Effector memory CD8-positive, alpha-beta T cell (primary cell): ENCODE data around the gene DMKN.

Source experiments
- ATAC-seq: fragments of 150-1000 bp; cut with Tn5 transposase; replicated peaks from 2 replicates; pipeline ENCODE4 v1.10.0; 2021; ENCODE audit warnings: mild to moderate bottlenecking, moderate library complexity
- DNase-seq, 3 experiments: peaks; one replicate each; pipeline ENCODE4 v3.0.0; 2021
- H3K27ac Mint-ChIP-seq, 2 donors: one replicate each; pipeline ENCODE4 v1.8.0; 2022; ENCODE audit warnings: mild to moderate bottlenecking in 2 of 2, mixed read lengths in 2 of 2, moderate library complexity in 2 of 2
- H3K27me3 Mint-ChIP-seq, 2 donors: one replicate each; pipeline ENCODE4 v1.8.0; 2022; ENCODE audit warnings: mixed read lengths in 2 of 2
- H3K36me3 Mint-ChIP-seq: one replicate; pipeline ENCODE4 v1.8.0; 2022; ENCODE audit warnings: mild to moderate bottlenecking, moderate library complexity, mixed read lengths; ENCODE audit not compliant: insufficient read depth
- H3K4me1 Mint-ChIP-seq, 2 donors: one replicate each; pipeline ENCODE4 v1.8.0; 2022; ENCODE audit warnings: low read depth in 2 of 2, mixed read lengths in 2 of 2
- H3K4me3 Mint-ChIP-seq, 2 donors: one replicate each; pipeline ENCODE4 v1.8.0; 2022; ENCODE audit warnings: mild to moderate bottlenecking in 2 of 2, mixed read lengths in 2 of 2, moderate library complexity in 2 of 2
- H3K9me3 Mint-ChIP-seq, 2 donors: one replicate each; pipeline ENCODE4 v1.8.0; 2022; ENCODE audit warnings: mixed read lengths in 2 of 2
- total RNA-seq, 9 experiments: gene quantifications; one replicate each; lab custom pipeline; 2026; lab: John Stamatoyannopoulos, UW

The DMKN gene
- 0 to 2.4 (median 0.43) reads per million in 9 experiments for total RNA-seq

GRCh38 chr19:35513628-35514281, at the start of gene DMKN:
Gene DMKN, minus strand, starts transcription at chr19:35513649. Its CDS starts 174 bp downstream, at chr19:35513475.
- no peak for DNase-seq
- Mint-ChIP-seq H3K4me1 (peaks cover 14 to 20% of the 10 kb centered on the region in 2 donors), H3K4me3 (no peak within 1 kb of the TSS), H3K27me3 (peaks cover 29 to 68% of the 10 kb centered on the region in 2 donors), H3K27ac (no peak within 1 kb of the TSS), H3K9me3 (no peaks in the 10 kb centered on the region), H3K36me3 (peaks cover 3% of the 10 kb centered on the region)
- no peak for ATAC-seq

GRCh38 chr19:35562776-35563175, 49.3 kb upstream of the DMKN start:
- peaks cover 44 to 87% of the 10 kb centered on the region in 2 donors for H3K27me3 Mint-ChIP-seq
- DNase-seq (no peak), ATAC-seq (no peak)
- no peak overlapping the region for H3K4me3 Mint-ChIP-seq
- H3K4me1 Mint-ChIP-seq: peaks cover 1 to 4% of the 10 kb centered on the region in 2 donors
- no peaks in the 10 kb centered on the region for H3K36me3 Mint-ChIP-seq
- no peaks in the 10 kb centered on the region for H3K9me3 Mint-ChIP-seq
- H3K27ac Mint-ChIP-seq: no peak overlapping the region

- no peak overlapping the region for H3K27ac Mint-ChIP-seq
- peaks cover 2 to 4% of the 10 kb centered on the region in 2 donors for H3K4me1 Mint-ChIP-seq
- ATAC-seq (no peak), DNase-seq (no peak)
- no peaks in the 10 kb centered on the region for H3K36me3 Mint-ChIP-seq
- no peaks in the 10 kb centered on the region for H3K9me3 Mint-ChIP-seq
- no peak overlapping the region for H3K4me3 Mint-ChIP-seq
- peaks cover 44 to 87% of the 10 kb centered on the region in 2 donors for H3K27me3 Mint-ChIP-seq
These were observed 48.9 kb upstream of the DMKN start for GRCh38 chr19:35562336-35562735.

GRCh38 chr19:35561436-35561835, 48.0 kb upstream of the DMKN start:
- no peak for DNase-seq
- ATAC-seq: no peak
- H3K27me3 Mint-ChIP-seq: peaks cover 44 to 84% of the 10 kb centered on the region in 2 donors
- no peak overlapping the region for H3K27ac Mint-ChIP-seq
- H3K9me3 Mint-ChIP-seq: no peaks in the 10 kb centered on the region
- no peak overlapping the region for H3K4me3 Mint-ChIP-seq
- peaks cover 4% of the 10 kb centered on the region in 2 donors for H3K4me1 Mint-ChIP-seq
- no peaks in the 10 kb centered on the region for H3K36me3 Mint-ChIP-seq

GRCh38 chr19:35560677-35561076, 47.2 kb upstream of the DMKN start:
- no peaks in the 10 kb centered on the region for H3K9me3 Mint-ChIP-seq
- no peak overlapping the region for H3K4me3 Mint-ChIP-seq
- H3K27ac Mint-ChIP-seq: no peak overlapping the region
- no peaks in the 10 kb centered on the region for H3K36me3 Mint-ChIP-seq
- no peak for ATAC-seq
- DNase-seq: no peak
- peaks cover 44 to 83% of the 10 kb centered on the region in 2 donors for H3K27me3 Mint-ChIP-seq
- H3K4me1 Mint-ChIP-seq: peaks cover 4% of the 10 kb centered on the region in 2 donors

GRCh38 chr19:35560271-35560670, 46.8 kb upstream of the DMKN start:
- no peak for DNase-seq
- H3K27me3 Mint-ChIP-seq: peaks cover 44 to 79% of the 10 kb centered on the region in 2 donors
- no peaks in the 10 kb centered on the region for H3K9me3 Mint-ChIP-seq
- no peak for ATAC-seq
- H3K27ac Mint-ChIP-seq: no peak overlapping the region
- H3K36me3 Mint-ChIP-seq: no peaks in the 10 kb centered on the region
- no peak overlapping the region for H3K4me3 Mint-ChIP-seq
- peaks cover 4% of the 10 kb centered on the region in 2 donors for H3K4me1 Mint-ChIP-seq

GRCh38 chr19:35559781-35560180, 46.3 kb upstream of the DMKN start:
- no peak overlapping the region for H3K27ac Mint-ChIP-seq
- H3K4me1 Mint-ChIP-seq: peaks cover 4% of the 10 kb centered on the region in 2 donors
- peaks cover 44 to 74% of the 10 kb centered on the region in 2 donors for H3K27me3 Mint-ChIP-seq
- H3K4me3 Mint-ChIP-seq: no peak overlapping the region
- H3K9me3 Mint-ChIP-seq: no peaks in the 10 kb centered on the region
- ATAC-seq: no peak
- DNase-seq: no peak
- H3K36me3 Mint-ChIP-seq: no peaks in the 10 kb centered on the region

- ATAC-seq (no peak), DNase-seq (no peak)
- Mint-ChIP-seq H3K27ac (no peak overlapping the region), H3K36me3 (no peaks in the 10 kb centered on the region), H3K27me3 (peaks cover 44 to 69% of the 10 kb centered on the region in 2 donors), H3K4me1 (peaks cover 4% of the 10 kb centered on the region in 2 donors), H3K4me3 (peak overlapping the region in 1 of 2 donors; percentile 41), H3K9me3 (no peaks in the 10 kb centered on the region)
These were observed 45.8 kb upstream of the DMKN start for GRCh38 chr19:35559281-35559659.

GRCh38 chr19:35558400-35559280, 45.2 kb upstream of the DMKN start:
- DNase-seq: no peak
- Mint-ChIP-seq H3K4me1 (peaks cover 4% of the 10 kb centered on the region in 2 donors), H3K27me3 (peaks cover 44 to 62% of the 10 kb centered on the region in 2 donors), H3K27ac (no peak overlapping the region), H3K4me3 (peak overlapping the region in 1 of 2 donors; percentile 41), H3K9me3 (no peaks in the 10 kb centered on the region), H3K36me3 (no peaks in the 10 kb centered on the region)
- ATAC-seq: no peak

GRCh38 chr19:35557539-35558399, 44.3 kb upstream of the DMKN start:
- H3K4me3 Mint-ChIP-seq: peak overlapping the region; percentile 64 to 66
- peak overlapping the region in 1 of 2 donors; percentile 18 for H3K27ac Mint-ChIP-seq
- peaks cover 4% of the 10 kb centered on the region in 2 donors for H3K4me1 Mint-ChIP-seq
- DNase-seq (peak in 2 of 3 experiments; percentile 11 to 19), ATAC-seq (peak; percentile 70)
- H3K9me3 Mint-ChIP-seq: no peaks in the 10 kb centered on the region
- no peaks in the 10 kb centered on the region for H3K36me3 Mint-ChIP-seq
- peaks cover 36 to 54% of the 10 kb centered on the region in 2 donors for H3K27me3 Mint-ChIP-seq

- Mint-ChIP-seq H3K27me3 (peaks cover 28 to 46% of the 10 kb centered on the region in 2 donors), H3K4me3 (peak overlapping the region; percentile 64 to 66), H3K9me3 (no peaks in the 10 kb centered on the region), H3K36me3 (no peaks in the 10 kb centered on the region), H3K27ac (no peak overlapping the region), H3K4me1 (peaks cover 4% of the 10 kb centered on the region in 2 donors)
- DNase-seq (no peak), ATAC-seq (no peak)
These were observed 43.5 kb upstream of the DMKN start for GRCh38 chr19:35556846-35557538.

GRCh38 chr19:35556025-35556590, 42.7 kb upstream of the DMKN start:
- Mint-ChIP-seq H3K4me1 (peaks cover 4% of the 10 kb centered on the region in 2 donors), H3K4me3 (peak overlapping the region in 1 of 2 donors; percentile 2), H3K36me3 (no peaks in the 10 kb centered on the region), H3K27me3 (peaks cover 20 to 37% of the 10 kb centered on the region in 2 donors), H3K9me3 (no peaks in the 10 kb centered on the region), H3K27ac (no peak overlapping the region)
- DNase-seq (no peak), ATAC-seq (no peak)
